Adrenal gland (tissue), 12 donors: ENCODE results near the gene KCNB1. TPM values are rescaled to one million over a fixed set of nuclear protein-coding genes. Genes with fewer than 3 reads are reported as not detected.

Experiments
- DNase-seq, 7 donors: peaks; one replicate each; pipeline ENCODE4 v3.0.0-alpha.2; 2019 to 2020
- H3K27ac ChIP-seq, 5 donors: fragments of 200-600 bp; sonication (generic) in 4 of 5; 1 replicate in 3 of 5; 2 replicates in 2 of 5; pipeline versions ENCODE4 v1.5.1 to v1.8.0; 2016 to 2020; ENCODE audit warnings: mild to moderate bottlenecking in 1 of 5
- H3K27me3 ChIP-seq: fragments of 200-600 bp; 2 replicates; pipeline ENCODE4 v1.8.0; 2021
- H3K36me3 ChIP-seq, 2 donors: fragments of 200-600 bp; replicated peaks in 1 of 2; 1 replicate in 1 of 2; 2 replicates in 1 of 2; pipeline versions ENCODE4 v1.5.1 to v1.8.0; 2018 to 2022
- H3K4me1 ChIP-seq, 2 donors: fragments of 200-600 bp; replicated peaks in 1 of 2; 1 replicate in 1 of 2; 2 replicates in 1 of 2; pipeline versions ENCODE4 v1.5.1 to v1.8.0; 2018 to 2021
- H3K4me3 ChIP-seq, 4 donors: fragments of 200-600 bp; sonication (generic) in 3 of 4; one replicate each; pipeline ENCODE4 v1.5.1; 2016 to 2018
- H3K9me3 ChIP-seq, 3 donors: fragments of 200-600 bp; sonication (generic) in 1 of 3; replicated peaks in 1 of 3; 1 replicate in 2 of 3; 2 replicates in 1 of 3; pipeline versions ENCODE4 v1.5.1 to v1.8.0; 2016 to 2021
- CTCF ChIP-seq, 6 experiments: fragments of 450-650 bp in 4 of 6; fragments of 200-600 bp in 2 of 6; sonication (generic) in 1 of 6; IDR thresholded peaks; 1 replicate in 5 of 6; 2 replicates in 1 of 6; pipeline versions ENCODE4 v1.5.1 to v1.8.0; 2016 to 2021; ENCODE audit warnings: antibody characterized with exemption in 6 of 6, mild to moderate bottlenecking in 2 of 6, moderate library complexity in 1 of 6
- POLR2A ChIP-seq, 2 donors: fragments of 450-650 bp; IDR thresholded peaks; one replicate each; pipeline ENCODE4 v1.6.1; 2017; ENCODE audit warnings: antibody characterized with exemption in 2 of 2, mild to moderate bottlenecking in 2 of 2, moderate library complexity in 1 of 2
- WGBS, 4 donors: extraction: QIAGEN DNeasy Blood & Tissue Kit in 2 of 4; methylation state at CpG; one replicate each; pipeline versions ENCODE4 v1.1.5 to v1.1.7; 2013 to 2017; 5-methylcytosine and 5-hydroxymethylcytosine counted together
- intact Hi-C, 2 donors: fragments of 100-400 bp; cut with DNase I; formaldehyde crosslinking; loops; one replicate each; pipeline versions ENCODE4 v1.14.1 to v1.15.0; 2022 to 2023
- polyA plus RNA-seq, 3 donors: library from polyadenylated mRNA; stranded (reverse); fragments of 200-250 nt in 2 of 3; fragments of 350-450 nt in 1 of 3; fragmentation: Illumina TruSeq in 1 of 3; extraction: RNeasy Lipid Tissue Mini Kit (QIAGEN cat#74804) in 1 of 3; gene quantifications; one replicate each; pipeline ENCODE4 v1.2.3, GENCODE V29; 2013 to 2014
- total RNA-seq, 9 donors: library from RNA; depleted of rRNA in 4 of 9; stranded (reverse); fragments of >200 nt in 4 of 9; fragments of 120-200 nt in 1 of 9; fragmentation: NEBNext Ultra II Directional in 1 of 9; extraction: Animal tissue kit (Norgen Biotek cat#: 25700) in 1 of 9; gene quantifications; one replicate each; pipeline versions ENCODE4 v1.1.0 to v1.2.4, GENCODE V29; 2013 to 2023
- donor health status: healthy with polysubstance abuse.
- donor health status: Bipolar disorder and iron deficiency.
- donor health status: DM: yes; HTN: yes; CAD: no.
- donor health status: DM: no; HTN: no; CAD: no.
- donor health status: DM: no; HTN: no; CAD: no.
- donor health status: DM: yes; HTN: yes; CAD: no.

KCNB1 gene
- total and polyA plus RNA-seq, 12 donors = 0.11 to 8.2 (median 1.3) TPM

GRCh38 chr20:49450281-49450721 is 32.2 kb downstream of the KCNB1 start:
- Histone ChIP-seq H3K4me3 (no peak overlapping the region), H3K4me1 (peaks cover 0 to 6% of the 10 kb centered on the region in 2 donors), H3K27ac (no peak overlapping the region), H3K27me3 (no peaks in the 10 kb centered on the region), H3K9me3 (no peaks in the 10 kb centered on the region), H3K36me3 (no peaks in the 10 kb centered on the region)
- WGBS, 4 donors = 72 to 76% (median 73%) methylated on average over 11 to 14 of the region's 14 CpGs
- no peak for TF ChIP-seq CTCF (IDR thresholded peaks at IDR 0.05)
- TF ChIP-seq POLR2A (IDR thresholded peaks at IDR 0.05) = no peak
- DNase-seq = no peak
- intact Hi-C loops = no loop called here

- Histone ChIP-seq H3K4me1 (peaks cover 0 to 19% of the 10 kb centered on the region in 2 donors), H3K27me3 (no peaks in the 10 kb centered on the region), H3K27ac (no peak overlapping the region), H3K4me3 (no peak overlapping the region), H3K36me3 (no peaks in the 10 kb centered on the region), H3K9me3 (no peaks in the 10 kb centered on the region)
- DNase-seq = no peak
- 72 to 80% (median 78%) methylated on average over 3 to 6 of the region's 6 CpGs for WGBS, 4 donors
- TF ChIP-seq CTCF (IDR thresholded peaks at IDR 0.05) (no peak), POLR2A (IDR thresholded peaks at IDR 0.05) (no peak)
- intact Hi-C loops = no loop called here
Measured at GRCh38 chr20:49448917-49449316, 33.6 kb downstream of the KCNB1 start.

GRCh38 chr20:49447946-49448809 is 34.3 kb downstream of the KCNB1 start:
- H3K4me3 ChIP-seq = no peak overlapping the region
- intact Hi-C loops = no loop called here
- WGBS, 4 donors = 64 to 80% (median 71%) methylated on average over 2 to 5 of the region's 5 CpGs
- H3K27ac ChIP-seq = no peak overlapping the region
- no peaks in the 10 kb centered on the region for H3K27me3 ChIP-seq
- no peak for DNase-seq
- H3K4me1 ChIP-seq = peaks cover 0 to 19% of the 10 kb centered on the region in 2 donors
- TF ChIP-seq POLR2A (IDR thresholded peaks at IDR 0.05) (no peak), CTCF (IDR thresholded peaks at IDR 0.05) (no peak)
- H3K9me3 ChIP-seq = no peaks in the 10 kb centered on the region
- no peaks in the 10 kb centered on the region for H3K36me3 ChIP-seq

GRCh38 chr20:49447364-49447763 is 35.1 kb downstream of the KCNB1 start:
- 72 to 84% (median 81%) methylated on average over 6 of the region's 6 CpGs for whole genome bisulfite sequencing, 4 donors
- Histone ChIP-seq H3K27ac (peak overlapping the region in 1 of 5 donors; percentile 3), H3K27me3 (no peaks in the 10 kb centered on the region), H3K9me3 (no peaks in the 10 kb centered on the region), H3K4me1 (peaks cover 0 to 19% of the 10 kb centered on the region in 2 donors), H3K4me3 (no peak overlapping the region), H3K36me3 (no peaks in the 10 kb centered on the region)
- TF ChIP-seq POLR2A (IDR thresholded peaks at IDR 0.05) (no peak), CTCF (IDR thresholded peaks at IDR 0.05) (no peak)
- no peak for DNase-seq
- intact Hi-C loops = no loop called here
